PFSK-1 (cell line): ENCODE results near the gene MAGI2.

Experiments
- POLR2AphosphoS5 ChIP-seq: IDR thresholded peaks from 2 replicates; pipeline ENCODE4 v1.6.1; 2012; ENCODE audit warnings: low read depth, mild to moderate bottlenecking, control low read depth, low read length, moderate library complexity
- REST ChIP-seq, 2 experiments: IDR thresholded peaks; 2 replicates each; pipeline versions ENCODE4 v1.6.1 to v1.8.0; 2011 to 2012; ENCODE audit warnings: low read depth in 2 of 2, low read length in 2 of 2, control low read depth in 1 of 2, inconsistent platforms in 1 of 2, mild to moderate bottlenecking in 1 of 2, moderate library complexity in 1 of 2; ENCODE audit not compliant: insufficient read depth in 1 of 2
- SIN3A ChIP-seq: IDR thresholded peaks from 2 replicates; pipeline ENCODE4 v1.6.1; 2012; ENCODE audit warnings: mild to moderate bottlenecking, low read length, moderate library complexity, borderline replicate concordance; ENCODE audit not compliant: insufficient read depth
- TAF1 ChIP-seq: IDR thresholded peaks from 2 replicates; pipeline ENCODE4 v1.6.1; 2012; ENCODE audit warnings: low read length, control low read depth, borderline replicate concordance; ENCODE audit not compliant: insufficient read depth

- TF ChIP-seq POLR2AphosphoS5, result no peak
- no peak for TF ChIP-seq REST (IDR thresholded peaks at IDR 0.05; ENCODE audit: insufficient read depth in 1 of 2, low read depth in 2 of 2, low read length in 2 of 2)
- no peak for TF ChIP-seq TAF1
- no peak for TF ChIP-seq SIN3A
Observed at GRCh38 chr7:78720066-78720465, 733.4 kb downstream of the MAGI2 start.
